Adrenal gland (tissue), 12 donors: ENCODE measurements around the gene PIEZO2. TPM values are rescaled to one million over a fixed set of nuclear protein-coding genes. Genes with fewer than 3 reads are reported as not detected.

Experiments
- DNase-seq, 7 donors: peaks; one replicate each; pipeline ENCODE4 v3.0.0-alpha.2; 2019 to 2020
- H3K27ac ChIP-seq, 5 donors: fragments of 200-600 bp; sonication (generic) in 4 of 5; 1 replicate in 3 of 5; 2 replicates in 2 of 5; pipeline versions ENCODE4 v1.5.1 to v1.8.0; 2016 to 2020; ENCODE audit warnings: mild to moderate bottlenecking in 1 of 5
- H3K27me3 ChIP-seq: fragments of 200-600 bp; 2 replicates; pipeline ENCODE4 v1.8.0; 2021
- H3K36me3 ChIP-seq, 2 donors: fragments of 200-600 bp; replicated peaks in 1 of 2; 1 replicate in 1 of 2; 2 replicates in 1 of 2; pipeline versions ENCODE4 v1.5.1 to v1.8.0; 2018 to 2022
- H3K4me1 ChIP-seq, 2 donors: fragments of 200-600 bp; replicated peaks in 1 of 2; 1 replicate in 1 of 2; 2 replicates in 1 of 2; pipeline versions ENCODE4 v1.5.1 to v1.8.0; 2018 to 2021
- H3K4me3 ChIP-seq, 4 donors: fragments of 200-600 bp; sonication (generic) in 3 of 4; one replicate each; pipeline ENCODE4 v1.5.1; 2016 to 2018
- H3K9me3 ChIP-seq, 3 donors: fragments of 200-600 bp; sonication (generic) in 1 of 3; replicated peaks in 1 of 3; 1 replicate in 2 of 3; 2 replicates in 1 of 3; pipeline versions ENCODE4 v1.5.1 to v1.8.0; 2016 to 2021
- POLR2A ChIP-seq, 2 donors: fragments of 450-650 bp; IDR thresholded peaks; one replicate each; pipeline ENCODE4 v1.6.1; 2017; ENCODE audit warnings: antibody characterized with exemption in 2 of 2, mild to moderate bottlenecking in 2 of 2, moderate library complexity in 1 of 2
- WGBS, 4 donors: extraction: QIAGEN DNeasy Blood & Tissue Kit in 2 of 4; methylation state at CpG; one replicate each; pipeline versions ENCODE4 v1.1.5 to v1.1.7; 2013 to 2017; 5-methylcytosine and 5-hydroxymethylcytosine counted together
- intact Hi-C, 2 donors: fragments of 100-400 bp; cut with DNase I; formaldehyde crosslinking; loops; one replicate each; pipeline versions ENCODE4 v1.14.1 to v1.15.0; 2022 to 2023
- polyA plus RNA-seq, 3 donors: library from polyadenylated mRNA; stranded (reverse); fragments of 200-250 nt in 2 of 3; fragments of 350-450 nt in 1 of 3; fragmentation: Illumina TruSeq in 1 of 3; extraction: RNeasy Lipid Tissue Mini Kit (QIAGEN cat#74804) in 1 of 3; gene quantifications; one replicate each; pipeline ENCODE4 v1.2.3, GENCODE V29; 2013 to 2014
- total RNA-seq, 9 donors: library from RNA; depleted of rRNA in 4 of 9; stranded (reverse); fragments of >200 nt in 4 of 9; fragments of 120-200 nt in 1 of 9; fragmentation: NEBNext Ultra II Directional in 1 of 9; extraction: Animal tissue kit (Norgen Biotek cat#: 25700) in 1 of 9; gene quantifications; one replicate each; pipeline versions ENCODE4 v1.1.0 to v1.2.4, GENCODE V29; 2013 to 2023
- TF ChIP-seq, protein P1 (sequence below), 6 experiments: fragments of 450-650 bp in 4 of 6; fragments of 200-600 bp in 2 of 6; sonication (generic) in 1 of 6; IDR thresholded peaks; 1 replicate in 5 of 6; 2 replicates in 1 of 6; pipeline versions ENCODE4 v1.5.1 to v1.8.0; 2016 to 2021; ENCODE audit warnings: antibody characterized with exemption in 6 of 6, mild to moderate bottlenecking in 2 of 6, moderate library complexity in 1 of 6
- donor health status: healthy with polysubstance abuse.
- donor health status: Bipolar disorder and iron deficiency.
- donor health status: DM: yes; HTN: yes; CAD: no.
- donor health status: DM: no; HTN: no; CAD: no.
- donor health status: DM: no; HTN: no; CAD: no.
- donor health status: DM: yes; HTN: yes; CAD: no.

Gene PIEZO2
- total and polyA plus RNA-seq, 12 donors = 0.88 to 18.0 (median 2.6) TPM

DNA sequence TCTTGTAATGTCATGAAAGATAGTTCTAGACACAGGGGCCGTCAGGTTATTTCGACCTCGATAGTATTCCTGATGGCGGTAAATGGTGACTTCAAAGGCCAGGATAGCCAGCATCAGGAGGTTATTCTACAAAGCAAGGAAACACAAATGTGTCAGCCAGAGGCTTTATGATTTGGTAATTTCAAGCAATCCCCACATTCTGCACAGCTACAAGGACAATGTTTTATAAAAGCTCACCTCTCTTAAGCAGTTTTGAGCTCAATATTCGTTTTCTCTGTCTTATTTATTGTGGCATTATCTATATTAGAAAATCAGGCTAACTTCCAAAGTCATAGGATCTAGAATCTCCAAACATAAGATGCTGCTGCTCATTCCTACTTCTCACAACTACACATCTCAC lies 388.4 kb downstream of the PIEZO2 start:
- H3K9me3 ChIP-seq = no peaks in the 10 kb centered on the region
- no peak overlapping the region for H3K4me3 ChIP-seq
- H3K27me3 ChIP-seq = no peaks in the 10 kb centered on the region
- H3K36me3 ChIP-seq = no peaks in the 10 kb centered on the region
- H3K4me1 ChIP-seq = no peaks in the 10 kb centered on the region
- H3K27ac ChIP-seq = no peak overlapping the region
- intact Hi-C loops = no loop called here
- TF ChIP-seq, protein P1, sequence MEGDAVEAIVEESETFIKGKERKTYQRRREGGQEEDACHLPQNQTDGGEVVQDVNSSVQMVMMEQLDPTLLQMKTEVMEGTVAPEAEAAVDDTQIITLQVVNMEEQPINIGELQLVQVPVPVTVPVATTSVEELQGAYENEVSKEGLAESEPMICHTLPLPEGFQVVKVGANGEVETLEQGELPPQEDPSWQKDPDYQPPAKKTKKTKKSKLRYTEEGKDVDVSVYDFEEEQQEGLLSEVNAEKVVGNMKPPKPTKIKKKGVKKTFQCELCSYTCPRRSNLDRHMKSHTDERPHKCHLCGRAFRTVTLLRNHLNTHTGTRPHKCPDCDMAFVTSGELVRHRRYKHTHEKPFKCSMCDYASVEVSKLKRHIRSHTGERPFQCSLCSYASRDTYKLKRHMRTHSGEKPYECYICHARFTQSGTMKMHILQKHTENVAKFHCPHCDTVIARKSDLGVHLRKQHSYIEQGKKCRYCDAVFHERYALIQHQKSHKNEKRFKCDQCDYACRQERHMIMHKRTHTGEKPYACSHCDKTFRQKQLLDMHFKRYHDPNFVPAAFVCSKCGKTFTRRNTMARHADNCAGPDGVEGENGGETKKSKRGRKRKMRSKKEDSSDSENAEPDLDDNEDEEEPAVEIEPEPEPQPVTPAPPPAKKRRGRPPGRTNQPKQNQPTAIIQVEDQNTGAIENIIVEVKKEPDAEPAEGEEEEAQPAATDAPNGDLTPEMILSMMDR (IDR thresholded peaks at IDR 0.05) = no peak
- TF ChIP-seq POLR2A (IDR thresholded peaks at IDR 0.05) = no peak
- DNase-seq = no peak
- WGBS, 4 donors = 76 to 84% (median 80%) methylated on average over 5 of the region's 5 CpGs

DNA sequence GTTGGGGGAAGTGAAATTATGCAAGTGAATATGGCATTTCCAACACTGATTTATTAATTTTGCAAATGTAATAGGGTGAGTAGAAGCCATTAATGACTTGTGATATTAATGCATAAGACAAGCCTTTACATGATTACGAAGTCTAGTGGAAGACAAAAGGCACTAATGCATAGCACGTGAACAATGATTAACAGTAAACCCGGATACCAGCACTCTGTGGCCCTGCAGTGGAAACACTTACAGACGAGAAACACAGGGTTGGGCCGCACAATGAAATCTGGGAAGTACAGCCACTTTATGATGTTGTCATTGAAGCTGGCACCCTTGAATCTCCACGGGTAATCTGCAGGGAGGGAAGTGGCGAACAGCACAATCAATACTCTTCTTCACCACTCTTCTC lies 390.1 kb downstream of the PIEZO2 start:
- Histone ChIP-seq H3K27ac (no peak overlapping the region), H3K27me3 (no peaks in the 10 kb centered on the region), H3K4me1 (no peaks in the 10 kb centered on the region), H3K9me3 (no peaks in the 10 kb centered on the region), H3K4me3 (no peak overlapping the region), H3K36me3 (no peaks in the 10 kb centered on the region)
- DNase-seq = no peak
- 79 to 90% (median 83%) methylated on average over 7 of the region's 7 CpGs for WGBS, 4 donors
- intact Hi-C loops = no loop called here
- TF ChIP-seq POLR2A (IDR thresholded peaks at IDR 0.05) = no peak
- TF ChIP-seq, protein P1 (IDR thresholded peaks at IDR 0.05) = no peak

DNA sequence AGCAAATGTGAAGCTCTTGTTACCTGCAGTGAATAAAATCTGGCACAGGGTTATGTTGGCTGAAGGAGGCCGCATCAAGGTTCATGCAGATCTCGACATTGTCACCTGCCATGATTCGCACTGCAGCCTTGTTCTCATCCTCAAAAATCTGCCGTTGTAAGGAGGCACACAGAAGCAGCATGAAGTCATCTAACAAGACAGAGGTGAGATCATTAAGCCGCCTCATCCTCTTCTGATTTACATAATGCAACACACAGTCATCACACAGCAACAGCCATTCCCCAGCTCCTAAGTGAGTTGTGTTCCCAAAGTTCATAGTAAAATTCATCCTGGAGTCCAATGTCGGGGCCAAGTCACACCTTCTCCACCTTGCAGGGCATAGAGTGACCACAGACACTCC lies 391.4 kb downstream of the PIEZO2 start:
- Histone ChIP-seq H3K36me3 (no peaks in the 10 kb centered on the region), H3K27me3 (no peaks in the 10 kb centered on the region), H3K4me1 (no peaks in the 10 kb centered on the region), H3K9me3 (no peaks in the 10 kb centered on the region), H3K4me3 (no peak overlapping the region), H3K27ac (no peak overlapping the region)
- intact Hi-C loops = no loop called here
- WGBS, 4 donors = 78 to 90% (median 86%) methylated on average over 6 of the region's 6 CpGs
- DNase-seq = no peak
- TF ChIP-seq POLR2A (IDR thresholded peaks at IDR 0.05) = no peak
- TF ChIP-seq, protein P1 (IDR thresholded peaks at IDR 0.05) = no peak

DNA sequence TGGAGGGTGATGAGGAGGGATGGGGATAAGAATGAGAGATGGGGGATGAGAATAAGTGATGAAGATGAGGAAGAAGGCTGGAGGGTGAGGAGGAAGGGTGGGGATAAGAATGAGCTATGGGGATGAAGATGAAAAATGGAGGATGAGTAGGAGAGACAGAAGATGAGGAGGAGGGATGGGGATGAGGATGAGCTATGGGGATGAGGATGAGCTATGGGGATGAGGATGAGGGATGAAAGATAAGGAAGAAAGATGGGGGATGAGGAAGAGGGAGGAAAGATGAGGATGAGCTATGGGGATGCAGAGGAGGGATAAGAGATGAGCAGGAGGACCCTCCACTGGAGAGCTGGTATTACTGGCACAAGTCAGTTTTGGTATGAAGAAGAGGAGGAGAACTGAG lies 392.0 kb downstream of the PIEZO2 start:
- H3K4me1 ChIP-seq = no peaks in the 10 kb centered on the region
- DNase-seq = no peak
- no peaks in the 10 kb centered on the region for H3K9me3 ChIP-seq
- H3K27ac ChIP-seq = no peak overlapping the region
- no peaks in the 10 kb centered on the region for H3K27me3 ChIP-seq
- intact Hi-C loops = no loop called here
- no peak for TF ChIP-seq POLR2A (IDR thresholded peaks at IDR 0.05)
- TF ChIP-seq, protein P1 (IDR thresholded peaks at IDR 0.05) = no peak
- H3K4me3 ChIP-seq = no peak overlapping the region
- no peaks in the 10 kb centered on the region for H3K36me3 ChIP-seq
